ENCODE measurements around the gene TPD52L2. TPM values are rescaled to one million over a fixed set of nuclear protein-coding genes. Genes with fewer than 3 reads are reported as not detected.

The TPD52L2 gene
- total and polyA plus RNA-seq, 7 donors = 71.7 to 109 (median 84.7) TPM

- Histone ChIP-seq H3K27me3 (no peaks in the 10 kb centered on the region), H3K36me3 (peaks cover 0 to 30% (median 25%) of the 10 kb centered on the region in 4 donors), H3K9me3 (no peaks in the 10 kb centered on the region), H3K27ac (peak overlapping the region; percentile 76 to 87 (median 79)), H3K4me1 (peaks cover 0 to 35% (median 31%) of the 10 kb centered on the region in 4 donors), H3K4me3 (peak overlapping the region in 3 of 4 donors; percentile 59 to 69 (median 66))
- DNase-seq = no peak
- 15 to 36% methylated on average over 6 of the region's 6 CpGs for WGBS, 2 donors
- TF ChIP-seq POLR2A (IDR thresholded peaks at IDR 0.05) (no peak), EP300 (IDR thresholded peaks at IDR 0.05) (no peak), POLR2AphosphoS5 (IDR thresholded peaks at IDR 0.05) (no peak)
- TF ChIP-seq, protein P1, sequence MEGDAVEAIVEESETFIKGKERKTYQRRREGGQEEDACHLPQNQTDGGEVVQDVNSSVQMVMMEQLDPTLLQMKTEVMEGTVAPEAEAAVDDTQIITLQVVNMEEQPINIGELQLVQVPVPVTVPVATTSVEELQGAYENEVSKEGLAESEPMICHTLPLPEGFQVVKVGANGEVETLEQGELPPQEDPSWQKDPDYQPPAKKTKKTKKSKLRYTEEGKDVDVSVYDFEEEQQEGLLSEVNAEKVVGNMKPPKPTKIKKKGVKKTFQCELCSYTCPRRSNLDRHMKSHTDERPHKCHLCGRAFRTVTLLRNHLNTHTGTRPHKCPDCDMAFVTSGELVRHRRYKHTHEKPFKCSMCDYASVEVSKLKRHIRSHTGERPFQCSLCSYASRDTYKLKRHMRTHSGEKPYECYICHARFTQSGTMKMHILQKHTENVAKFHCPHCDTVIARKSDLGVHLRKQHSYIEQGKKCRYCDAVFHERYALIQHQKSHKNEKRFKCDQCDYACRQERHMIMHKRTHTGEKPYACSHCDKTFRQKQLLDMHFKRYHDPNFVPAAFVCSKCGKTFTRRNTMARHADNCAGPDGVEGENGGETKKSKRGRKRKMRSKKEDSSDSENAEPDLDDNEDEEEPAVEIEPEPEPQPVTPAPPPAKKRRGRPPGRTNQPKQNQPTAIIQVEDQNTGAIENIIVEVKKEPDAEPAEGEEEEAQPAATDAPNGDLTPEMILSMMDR (IDR thresholded peaks at IDR 0.05) = no peak
- intact Hi-C loops (cut with DNase I) = loop anchor here (2.0 kb wide), 1 partner anchor 29 kb away; the partner anchor contains the start of gene TPD52L2
Observed at GRCh38 chr20:63893999-63894357, 28.9 kb downstream of the TPD52L2 start.

DNA sequence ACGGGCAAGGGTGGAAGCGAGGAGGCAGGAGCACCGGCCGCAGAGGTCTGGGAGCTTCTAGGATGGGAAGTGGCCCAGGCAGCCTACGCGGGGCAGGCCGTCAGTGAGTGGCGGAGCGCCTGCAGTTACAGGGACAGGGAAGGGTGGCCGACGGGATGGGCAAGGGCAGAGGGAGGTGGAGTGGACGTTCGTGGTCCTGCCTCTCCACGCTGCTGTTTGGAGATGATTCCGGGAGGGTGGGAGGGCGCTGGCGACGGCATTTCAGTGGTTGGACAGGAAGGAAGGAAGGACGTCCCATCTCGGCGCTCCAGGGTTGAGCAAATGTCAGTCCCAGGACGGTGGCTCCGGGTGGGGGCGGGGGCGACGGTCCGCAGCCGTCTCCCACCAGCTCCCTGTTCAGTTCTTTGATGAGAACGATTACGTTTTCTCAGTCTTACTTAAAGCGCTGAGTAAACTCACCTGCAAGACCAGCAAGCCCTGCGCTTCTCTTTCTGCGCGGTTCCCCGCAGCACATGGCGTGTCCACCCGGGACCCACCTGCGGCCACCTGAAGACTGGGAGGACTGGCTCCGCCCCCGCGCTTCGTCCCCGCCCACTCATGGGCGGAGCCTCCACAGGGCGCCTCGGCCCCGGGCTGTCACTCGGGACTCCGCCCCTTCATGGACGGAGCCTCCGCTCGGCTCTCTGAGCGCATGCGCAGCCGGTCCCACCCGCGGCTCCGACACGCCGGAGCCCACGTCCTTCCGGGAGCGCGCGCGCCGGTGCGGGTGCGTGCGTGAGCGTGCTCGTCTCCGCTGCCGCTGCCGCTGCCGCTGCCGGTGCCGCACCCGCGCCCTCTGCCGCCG is 29.5 kb downstream of the TPD52L2 start, which contains the start of gene DNAJC5:
TSS of gene DNAJC5 (plus strand) at position 769 of the 844 bp plus-strand sequence. CDS start 33,220 bp downstream, outside the sequence.
- peaks cover 0 to 36% (median 31%) of the 10 kb centered on the region in 4 donors for H3K4me1 ChIP-seq
- no peaks in the 10 kb centered on the region for H3K27me3 ChIP-seq
- peak; percentile 97 for DNase-seq
- peak within 1 kb of the TSS; percentile 48 to 69 (median 62) for H3K4me3 ChIP-seq
- 1 to 2% methylated on average over 82 of the region's 82 CpGs for WGBS, 2 donors
- H3K9me3 ChIP-seq = no peaks in the 10 kb centered on the region
- peak within 1 kb of the TSS; percentile 76 to 87 (median 79) for H3K27ac ChIP-seq
- intact Hi-C loops (cut with DNase I) = loop anchor here (2.0 kb wide), 1 partner anchor 30 kb away; the partner anchor contains the start of gene TPD52L2
- TF ChIP-seq EP300 (IDR thresholded peaks at IDR 0.05) (no peak), POLR2AphosphoS5 (IDR thresholded peaks at IDR 0.05) (peak in 3 of 4 donors; percentile 47 to 76 (median 49))
- H3K36me3 ChIP-seq = peaks cover 0 to 24% (median 20%) of the 10 kb centered on the region in 4 donors

DNA sequence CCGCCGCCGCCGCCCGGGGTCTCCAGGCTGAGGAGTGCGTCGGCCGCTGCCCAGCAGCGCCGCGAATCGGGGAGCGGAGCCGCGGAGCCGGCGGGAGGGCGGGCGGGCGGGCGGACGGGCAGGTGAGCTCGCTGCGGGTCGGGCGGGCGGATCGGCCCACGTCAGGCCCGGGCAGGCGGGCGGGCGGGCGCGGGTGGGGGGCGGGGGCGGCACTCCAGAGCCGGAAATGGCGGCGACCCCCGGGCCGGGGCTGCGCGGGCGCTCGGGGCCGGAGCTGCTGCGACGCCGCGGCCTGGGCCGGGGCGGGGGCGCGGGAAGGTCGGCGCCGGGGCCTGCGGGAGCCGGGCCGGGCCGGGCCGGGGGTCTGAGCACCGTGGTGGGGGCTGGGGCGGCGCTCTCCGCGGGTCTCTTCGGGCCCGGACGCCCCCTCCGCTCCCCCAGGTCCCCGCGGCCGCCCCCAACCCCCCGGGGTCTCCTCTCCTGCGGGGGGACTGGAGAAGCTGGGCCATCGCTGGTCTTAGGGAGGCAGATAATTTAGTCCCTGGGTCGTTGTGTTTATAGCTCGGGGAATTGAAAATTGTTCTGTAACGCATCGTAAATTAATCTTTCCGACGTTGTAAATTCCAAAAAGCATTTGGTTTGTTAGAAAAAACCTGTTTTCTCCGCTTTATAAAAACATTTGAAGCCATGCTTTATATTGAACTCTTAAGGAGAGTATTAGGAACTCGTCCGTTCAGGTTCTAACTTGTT is 30.3 kb downstream of the TPD52L2 start:
- DNase-seq = no peak
- Histone ChIP-seq H3K27me3 (no peaks in the 10 kb centered on the region), H3K4me3 (peak overlapping the region; percentile 48 to 69 (median 62)), H3K36me3 (peaks cover 0 to 16% (median 12%) of the 10 kb centered on the region in 4 donors), H3K9me3 (no peaks in the 10 kb centered on the region), H3K27ac (peak overlapping the region; percentile 76 to 87 (median 79)), H3K4me1 (peaks cover 0 to 36% (median 31%) of the 10 kb centered on the region in 4 donors)
- 1% methylated on average over 87 of the region's 87 CpGs for WGBS, 2 donors
- intact Hi-C loops (cut with DNase I) = loop anchor here (2.0 kb wide), 1 partner anchor 31 kb away; the partner anchor contains the start of gene TPD52L2
- TF ChIP-seq EP300 (IDR thresholded peaks at IDR 0.05) (no peak), POLR2A (IDR thresholded peaks at IDR 0.05) (no peak), POLR2AphosphoS5 (IDR thresholded peaks at IDR 0.05) (no peak)
- TF ChIP-seq, protein P1 (IDR thresholded peaks at IDR 0.05) = no peak

DNA sequence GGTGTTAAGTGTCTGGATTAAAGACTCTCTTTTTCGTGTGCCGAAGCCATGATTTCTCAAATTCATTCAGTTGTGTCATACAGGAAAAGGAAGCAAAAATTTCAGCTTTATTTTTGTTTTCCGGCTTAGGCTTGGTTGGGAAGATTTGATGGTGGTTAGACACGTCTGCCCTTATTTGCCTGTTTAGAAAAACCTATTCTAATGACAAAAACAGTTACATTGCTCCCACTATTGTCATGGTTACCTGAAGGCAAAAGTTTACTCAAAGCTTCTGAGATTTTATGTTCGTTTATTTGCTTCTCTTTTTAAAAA is 30.8 kb downstream of the TPD52L2 start:
- Histone ChIP-seq H3K27me3 (no peaks in the 10 kb centered on the region), H3K36me3 (peaks cover 0 to 11% (median 7%) of the 10 kb centered on the region in 4 donors), H3K27ac (peak overlapping the region; percentile 76 to 87 (median 79)), H3K4me1 (peaks cover 0 to 41% (median 32%) of the 10 kb centered on the region in 4 donors), H3K9me3 (no peaks in the 10 kb centered on the region), H3K4me3 (peak overlapping the region; percentile 48 to 69 (median 62))
- WGBS, 2 donors = 0 to 1% methylated on average over 5 of the region's 5 CpGs
- intact Hi-C loops (cut with DNase I) = loop anchor here (2.0 kb wide), 1 partner anchor 31 kb away; the partner anchor contains the start of gene TPD52L2
- DNase-seq = no peak
- TF ChIP-seq EP300 (IDR thresholded peaks at IDR 0.05) (no peak), POLR2A (IDR thresholded peaks at IDR 0.05) (no peak), POLR2AphosphoS5 (IDR thresholded peaks at IDR 0.05) (no peak)
- TF ChIP-seq, protein P1 (IDR thresholded peaks at IDR 0.05) = no peak
